K562 (cell line): ENCODE data around the gene KCND3. TPM values are rescaled to one million over a fixed set of nuclear protein-coding genes. Genes with fewer than 3 reads are reported as not detected.
A peak's percentile ranks its signal among the peaks of the same experiment; 100 is the strongest.

Experiments used
- ATAC-seq: fragments of 200-7000 bp; cut with Tn5 transposase; 3 replicates; pipeline ENCODE4 v1.9.1; 2020; ENCODE audit warnings: moderate library complexity
- BruUV-seq: library from RNA; stranded (reverse); fragments of 400-500 nt; replicated peaks from 2 replicates; lab custom pipeline; 2021; lab: Mats Ljungman, UMichigan
- CTCF ChIA-PET: fragments of 300-600 bp; formaldehyde crosslinking; extraction: SDS; loops from one replicate; lab custom pipeline; 2021; ENCODE audit warnings: low intra/inter-chr PET ratio; lab: Yijun Ruan, JAX
- POLR2A ChIA-PET: fragments of 300-600, 350-650 bp; sonication (Branson Sonifier 250); formaldehyde crosslinking; extraction: SDS; loops from one replicate; lab custom pipeline; 2021; ENCODE audit warnings: antibody characterized with exemption, inconsistent platforms; lab: Yijun Ruan, JAX
- DNase-seq, 4 experiments: peaks; one replicate each; pipeline versions ENCODE4 v3.0.0 to v3.0.0-alpha.2; 2011 to 2018; ENCODE audit warnings: low spot score in 3 of 4, mixed read lengths in 3 of 4; ENCODE audit errors: extremely low read depth in 1 of 4
- FAIRE-seq: peaks from 2 replicates; lab custom pipeline; 2011; peaks lifted over from hg19 to GRCh38; lab: Jason Lieb, UNC
- H2AFZ ChIP-seq: 2 replicates; pipeline ENCODE4 v1.6.0; 2011; ENCODE audit warnings: low read depth, low read length, control low read depth, inconsistent platforms
- H3K27ac ChIP-seq: fragments of 200-600 bp; 3 replicates; pipeline ENCODE4 v1.8.0; 2011; ENCODE audit warnings: low read depth, mild to moderate bottlenecking, control low read depth, inconsistent platforms, low read length, moderate library complexity, mixed read lengths; ENCODE audit errors: extremely low read depth
- H3K27me3 ChIP-seq, 2 experiments: fragments of 300-600 bp in 1 of 2; 2 replicates in 1 of 2; 3 replicates in 1 of 2; pipeline versions ENCODE4 v1.6.0 to v1.8.0; 2011; ENCODE audit warnings: inconsistent platforms in 2 of 2, low read length in 2 of 2, mild to moderate bottlenecking in 1 of 2, mixed read lengths in 1 of 2, moderate library complexity in 1 of 2; ENCODE audit not compliant: control insufficient read depth in 2 of 2, insufficient read depth in 2 of 2
- H3K36me3 ChIP-seq: fragments of 300-600 bp; 3 replicates; pipeline ENCODE4 v1.8.0; 2011; ENCODE audit warnings: mild to moderate bottlenecking, low read length, inconsistent platforms; ENCODE audit not compliant: control insufficient read depth, insufficient read depth
- H3K4me1 ChIP-seq, 2 experiments: fragments of 200-600 bp in 1 of 2; replicated peaks in 1 of 2; 2 replicates in 1 of 2; 3 replicates in 1 of 2; pipeline versions ENCODE4 v1.5.1 to v1.8.0; 2011; ENCODE audit warnings: inconsistent platforms in 2 of 2, low read length in 2 of 2, mild to moderate bottlenecking in 1 of 2, mixed read lengths in 1 of 2, moderate library complexity in 1 of 2; ENCODE audit not compliant: control insufficient read depth in 2 of 2, insufficient read depth in 2 of 2
- H3K4me2 ChIP-seq: 2 replicates; pipeline ENCODE4 v1.6.1; 2011; ENCODE audit warnings: low read length, control low read depth, inconsistent platforms, mixed read lengths; ENCODE audit not compliant: insufficient read depth
- H3K4me3 ChIP-seq: fragments of 200-600 bp; sonication (generic), shearing (Covaris generic); 2 replicates; pipeline ENCODE4 v1.5.1; 2016; ENCODE audit warnings: control low read depth, inconsistent platforms
- H3K79me2 ChIP-seq: fragments of 200-600 bp; 3 replicates; pipeline ENCODE4 v1.8.0; 2011; ENCODE audit warnings: low read length, inconsistent platforms; ENCODE audit not compliant: control insufficient read depth, insufficient read depth
- H3K9ac ChIP-seq, 2 experiments: 2 replicates each; pipeline versions ENCODE4 v1.6.0 to v1.6.1; 2011; ENCODE audit warnings: low read depth in 2 of 2, low read length in 2 of 2, control low read depth in 1 of 2, inconsistent platforms in 1 of 2, mild to moderate bottlenecking in 1 of 2, mixed read lengths in 1 of 2; ENCODE audit not compliant: insufficient read depth in 1 of 2
- H3K9me1 ChIP-seq: one replicate; pipeline ENCODE4 v1.6.0; 2011; ENCODE audit warnings: inconsistent platforms, mild to moderate bottlenecking, low read length, moderate library complexity; ENCODE audit not compliant: control insufficient read depth, insufficient read depth
- H3K9me3 ChIP-seq: replicated peaks from 2 replicates; pipeline ENCODE4 v1.5.1; 2011; ENCODE audit warnings: low read depth, low read length, inconsistent platforms; ENCODE audit not compliant: control insufficient read depth, insufficient read depth
- H4K20me1 ChIP-seq: replicated peaks from 2 replicates; pipeline ENCODE4 v1.6.1; 2011; ENCODE audit warnings: low read length, inconsistent platforms, mixed read lengths; ENCODE audit not compliant: control insufficient read depth, insufficient read depth
- GTF2A2 ChIP-seq: IDR thresholded peaks from 2 replicates; pipeline ENCODE4 v1.6.1; 2016; ENCODE audit warnings: mild to moderate bottlenecking, missing genetic modification characterization, missing compliant biosample characterization
- HMBOX1 ChIP-seq: sonication (generic); IDR thresholded peaks from 2 replicates; pipeline ENCODE4 v1.6.1; 2016
- MTA1 ChIP-seq: fragments of 450-650 bp; IDR thresholded peaks from 2 replicates; pipeline ENCODE4 v1.6.1; 2017; ENCODE audit warnings: borderline replicate concordance
- PCBP1 ChIP-seq: fragments of 200-400 bp; formaldehyde crosslinking; IDR thresholded peaks from 2 replicates; pipeline ENCODE4 v1.6.1; 2018; ENCODE audit warnings: mild to moderate bottlenecking, low read depth, low read length; ENCODE audit not compliant: poor library complexity, severe bottlenecking
- SETDB1 ChIP-seq: IDR thresholded peaks from one replicate; pipeline ENCODE4 v1.6.1; 2012; ENCODE audit warnings: low read length, control low read depth, inconsistent platforms
- SNRNP70 ChIP-seq: fragments of 200-400 bp; formaldehyde crosslinking; optimal IDR thresholded peaks from 2 replicates; pipeline ENCODE3; 2017; ENCODE audit warnings: low read depth, low read length
- SP1 ChIP-seq: sonication (generic); formaldehyde crosslinking; IDR thresholded peaks from 2 replicates; pipeline ENCODE4 v1.8.1; 2022; ENCODE audit warnings: mild to moderate bottlenecking, missing genetic modification reagents
- U2AF1 ChIP-seq: fragments of 200-400 bp; formaldehyde crosslinking; optimal IDR thresholded peaks from 2 replicates; pipeline ENCODE3; 2017; ENCODE audit warnings: mild to moderate bottlenecking, low read depth, low read length, moderate library complexity
- ZBTB26 ChIP-seq: fragments of 450-650 bp; formaldehyde crosslinking; IDR thresholded peaks from 2 replicates; pipeline ENCODE4 v1.4.0; 2022; ENCODE audit warnings: missing genetic modification characterization
- ZC3H11A ChIP-seq: IDR thresholded peaks from 2 replicates; pipeline ENCODE4 v1.6.1; 2012; ENCODE audit warnings: low read depth, low read length, improper control_type of control experiment
- ZNF445 ChIP-seq: fragments of 250-450 bp; sonication (Bioruptor Pico); IDR thresholded peaks from 2 replicates; pipeline ENCODE4 v1.4.0; 2020; ENCODE audit warnings: low read depth, mild to moderate bottlenecking, moderate library complexity
- ZNF76 ChIP-seq: fragments of 250-450 bp; sonication (Bioruptor Pico); IDR thresholded peaks from 2 replicates; pipeline ENCODE4 v1.4.0; 2020; ENCODE audit warnings: mild to moderate bottlenecking, moderate library complexity, borderline replicate concordance
- WGBS: fragments of 100-300 bp; shearing (Covaris generic); methylation state at CpG from one replicate; pipeline ENCODE4 v1.1.6; 2016; ENCODE audit warnings: low coverage, mixed read lengths; ENCODE audit not compliant: insufficient coverage; ENCODE audit errors: missing lambda C conversion rate; 5-methylcytosine and 5-hydroxymethylcytosine counted together
- in situ Hi-C: fragments of 300-500 bp; cut with MboI; formaldehyde crosslinking; loops from 4 replicates; pipeline ENCODE4 v1.15.0; 2018; ENCODE audit warnings: inconsistent platforms, mixed read lengths
- intact Hi-C: fragments of 100-400 bp; cut with micrococcal nuclease; formaldehyde crosslinking; loops from 2 replicates; pipeline ENCODE4 v1.14.2; 2022
- polyA plus RNA-seq, 8 experiments: library from polyadenylated mRNA; depleted of rRNA in 4 of 8; stranded (reverse) in 5 of 8; unstranded in 3 of 8; fragments of >200 nt; fragmentation: Nextera tagmentation in 2 of 8; fragmentation: Illumina TruSeq in 1 of 8; extraction: Ambion mirVana in 2 of 8; extraction: Trizol in 1 of 8; gene quantifications; 2 replicates each; pipeline versions ENCODE4 v1.2.1 to v1.2.3, GENCODE V29; 2011 to 2014; ENCODE audit warnings: inconsistent platforms in 1 of 8, missing spikeins in 1 of 8
- total RNA-seq, 7 experiments: library from RNA; depleted of rRNA in 6 of 7; stranded (reverse); fragments of >200 nt in 6 of 7; fragmentation: Illumina TruSeq in 2 of 7; extraction: Trizol in 2 of 7; gene quantifications; 2 replicates each; pipeline versions ENCODE4 v1.2.1 to v1.2.3, GENCODE V29; 2011 to 2021; ENCODE audit warnings: low replicate concordance in 1 of 7

Gene KCND3
- total and polyA plus RNA-seq, 9 of the 15 experiments (the other 6 are each of a cell fraction or from before 2014, with no cell fraction given) = not detected

- ChIA-PET CTCF (no interaction called here), POLR2A (interaction anchor here (0.5 to 1.2 kb wide), 4 partner anchors 9 to 45 kb away, joined by 3 read pairs; no protein-coding TSS in a partner anchor)
- Histone ChIP-seq H3K9me3 (no peaks in the 10 kb centered on the region), H3K4me1 (peaks cover 0 to 16% of the 10 kb centered on the region in 2 experiments; a peak in 1 of 5 replicates), H3K27ac (no peak overlapping the region), H3K27me3 (peaks cover 30 to 63% of the 10 kb centered on the region in 2 experiments), H3K79me2 (no peaks in the 10 kb centered on the region), H3K9ac (no peak overlapping the region), H2AFZ (no peak overlapping the region), H3K9me1 (no peaks in the 10 kb centered on the region), H3K36me3 (no peaks in the 10 kb centered on the region), H3K4me2 (no peak overlapping the region), H3K4me3 (no peak overlapping the region), H4K20me1 (no peaks in the 10 kb centered on the region; the same call in none of the 2 replicates)
- no peak for FAIRE-seq
- WGBS = 0% methylated on average over 10 of the region's 10 CpGs
- no TSS peak for BruUV-seq
- TF ChIP-seq SNRNP70 (no peak), ZC3H11A (no peak), ZBTB26 (no peak), MTA1 (no peak), SP1 (CRISPR knock-in tag) (no peak), U2AF1 (no peak), GTF2A2 (tag) (no peak), ZNF445 (CRISPR knock-in tag) (no peak), ZNF76 (CRISPR knock-in tag) (no peak), HMBOX1 (no peak), SETDB1 (no peak), PCBP1 (no peak)
- 0 out of 3 replicates have a peak, but pooled peaks have one; percentile 17 for ATAC-seq
- in situ Hi-C loops = no loop called here
- intact Hi-C loops = no loop called here
- no peak for DNase-seq
Observed at GRCh38 chr1:111992476-111992875, 3.0 kb upstream of the KCND3 start.
